MM.1S (cell line): ENCODE results near the gene LYRM4.

Experiments used
- DNase-seq: peaks from one replicate; pipeline ENCODE4 v3.0.0-alpha.2; 2015
- H2AFZ ChIP-seq: fragments of 300-600 bp; sonication (generic); 2 replicates; pipeline ENCODE4 v1.6.0; 2016; ENCODE audit warnings: antibody characterized with exemption, low read length
- H3F3A ChIP-seq: fragments of 300-600 bp; sonication (generic); 2 replicates; pipeline ENCODE4 v1.6.1; 2016; ENCODE audit warnings: mild to moderate bottlenecking, antibody characterized with exemption, low read length, moderate library complexity, mixed read lengths; ENCODE audit not compliant: insufficient read depth
- H3K27ac ChIP-seq: fragments of 300-600 bp; sonication (generic); 2 replicates; pipeline ENCODE4 v1.5.1; 2016; ENCODE audit warnings: mild to moderate bottlenecking, low read length
- H3K27me3 ChIP-seq: fragments of 300-600 bp; sonication (generic); replicated peaks from 2 replicates; pipeline ENCODE4 v1.6.0; 2016; ENCODE audit warnings: low read length; ENCODE audit not compliant: insufficient read depth
- H3K36me3 ChIP-seq: fragments of 300-600 bp; sonication (generic); replicated peaks from 2 replicates; pipeline ENCODE4 v1.6.1; 2016; ENCODE audit warnings: mild to moderate bottlenecking, low read length, mixed read lengths; ENCODE audit not compliant: insufficient read depth
- H3K4me1 ChIP-seq: fragments of 300-600 bp; sonication (generic); 2 replicates; pipeline ENCODE4 v1.6.1; 2016; ENCODE audit warnings: low read length, mixed read lengths
- H3K4me2 ChIP-seq: fragments of 300-600 bp; sonication (generic); 2 replicates; pipeline ENCODE4 v1.6.0; 2016; ENCODE audit warnings: low read depth, low read length
- H3K4me3 ChIP-seq: fragments of 300-600 bp; sonication (generic); 2 replicates; pipeline ENCODE4 v1.5.1; 2016; ENCODE audit warnings: low read length, mixed read lengths
- H3K79me2 ChIP-seq: fragments of 300-600 bp; sonication (generic); 2 replicates; pipeline ENCODE4 v1.6.1; 2016; ENCODE audit warnings: mixed run types, low read length, mixed read lengths
- H3K9ac ChIP-seq: fragments of 300-600 bp; sonication (generic); 2 replicates; pipeline ENCODE4 v1.6.1; 2016; ENCODE audit warnings: low read length, mixed read lengths
- H3K9me2 ChIP-seq: fragments of 300-600 bp; sonication (generic); replicated peaks from 2 replicates; pipeline ENCODE4 v1.6.1; 2016; ENCODE audit warnings: mild to moderate bottlenecking, low read length, mixed read lengths; ENCODE audit not compliant: insufficient read depth
- H3K9me3 ChIP-seq: fragments of 300-600 bp; sonication (generic); replicated peaks from 2 replicates; pipeline ENCODE4 v1.6.1; 2016; ENCODE audit warnings: mild to moderate bottlenecking, low read length, mixed read lengths; ENCODE audit not compliant: insufficient read depth
- H4K20me1 ChIP-seq: fragments of 300-600 bp; sonication (generic); 2 replicates; pipeline ENCODE4 v1.6.1; 2016; ENCODE audit warnings: mild to moderate bottlenecking, low read length, moderate library complexity, mixed read lengths; ENCODE audit not compliant: insufficient read depth
- EZH2 ChIP-seq: fragments of 300-600 bp; sonication (generic); optimal IDR thresholded peaks from 2 replicates; pipeline ENCODE3; 2017; ENCODE audit warnings: low read depth, mild to moderate bottlenecking, antibody characterized with exemption, low read length, mixed read lengths
- EZH2phosphoT487 ChIP-seq: fragments of 300-600 bp; sonication (generic); IDR thresholded peaks from 2 replicates; pipeline ENCODE4 v1.6.1; 2018; ENCODE audit warnings: antibody characterized with exemption, low read length
- TF ChIP-seq, protein P1 (sequence below): fragments of 300-600 bp; sonication (generic); IDR thresholded peaks from 2 replicates; pipeline ENCODE4 v1.5.1; 2016; ENCODE audit warnings: antibody characterized with exemption, low read length, mixed read lengths

The LYRM4 gene

DNA sequence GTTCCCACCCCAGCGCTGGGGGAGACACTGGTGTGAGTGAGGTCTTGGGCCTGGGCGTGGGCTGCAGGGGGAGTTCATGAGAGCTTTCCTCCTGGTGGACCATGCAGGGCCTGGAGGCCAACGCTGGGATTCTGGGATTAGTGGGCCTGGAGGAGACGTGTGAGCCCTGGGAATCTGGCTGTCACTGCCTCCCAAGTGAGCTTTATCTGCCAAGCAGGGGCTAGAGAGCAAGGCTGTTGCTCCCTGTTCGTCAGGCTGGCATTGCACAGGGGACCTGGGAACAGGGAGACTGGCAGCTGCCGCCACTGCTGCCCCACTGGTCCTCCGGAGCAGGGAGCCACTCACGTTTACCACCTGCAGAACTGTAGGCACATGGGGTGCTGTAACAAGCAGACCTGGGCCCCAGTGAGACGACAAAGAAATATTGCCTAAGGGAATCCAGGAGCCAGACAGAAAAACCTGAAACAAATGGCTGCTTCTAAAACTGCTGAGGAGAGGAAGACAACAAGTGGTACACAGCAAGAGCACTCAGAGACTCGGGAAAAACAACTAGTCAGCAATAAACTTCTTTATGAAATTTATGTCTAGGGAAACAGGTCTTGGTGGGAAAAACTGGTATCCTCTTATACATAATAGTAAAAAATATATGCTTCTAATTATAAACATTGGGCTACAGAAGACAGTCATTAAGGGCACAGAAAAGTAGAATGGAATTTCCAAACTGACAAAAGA, 130.4 kb downstream of the LYRM4 start:
- Histone ChIP-seq H3K9me3 (no peaks in the 10 kb centered on the region), H3K36me3 (no peaks in the 10 kb centered on the region), H3K4me3 (no peak overlapping the region), H3F3A (no peaks in the 10 kb centered on the region), H3K4me2 (no peak overlapping the region), H3K27me3 (no peaks in the 10 kb centered on the region), H3K79me2 (no peaks in the 10 kb centered on the region), H3K9ac (no peak overlapping the region), H4K20me1 (no peaks in the 10 kb centered on the region), H3K4me1 (no peaks in the 10 kb centered on the region), H2AFZ (no peak overlapping the region), H3K27ac (no peak overlapping the region), H3K9me2 (no peaks in the 10 kb centered on the region)
- DNase-seq: no peak
- TF ChIP-seq EZH2phosphoT487 (no peak), EZH2 (no peak)
- TF ChIP-seq, protein P1, sequence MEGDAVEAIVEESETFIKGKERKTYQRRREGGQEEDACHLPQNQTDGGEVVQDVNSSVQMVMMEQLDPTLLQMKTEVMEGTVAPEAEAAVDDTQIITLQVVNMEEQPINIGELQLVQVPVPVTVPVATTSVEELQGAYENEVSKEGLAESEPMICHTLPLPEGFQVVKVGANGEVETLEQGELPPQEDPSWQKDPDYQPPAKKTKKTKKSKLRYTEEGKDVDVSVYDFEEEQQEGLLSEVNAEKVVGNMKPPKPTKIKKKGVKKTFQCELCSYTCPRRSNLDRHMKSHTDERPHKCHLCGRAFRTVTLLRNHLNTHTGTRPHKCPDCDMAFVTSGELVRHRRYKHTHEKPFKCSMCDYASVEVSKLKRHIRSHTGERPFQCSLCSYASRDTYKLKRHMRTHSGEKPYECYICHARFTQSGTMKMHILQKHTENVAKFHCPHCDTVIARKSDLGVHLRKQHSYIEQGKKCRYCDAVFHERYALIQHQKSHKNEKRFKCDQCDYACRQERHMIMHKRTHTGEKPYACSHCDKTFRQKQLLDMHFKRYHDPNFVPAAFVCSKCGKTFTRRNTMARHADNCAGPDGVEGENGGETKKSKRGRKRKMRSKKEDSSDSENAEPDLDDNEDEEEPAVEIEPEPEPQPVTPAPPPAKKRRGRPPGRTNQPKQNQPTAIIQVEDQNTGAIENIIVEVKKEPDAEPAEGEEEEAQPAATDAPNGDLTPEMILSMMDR: no peak

DNA sequence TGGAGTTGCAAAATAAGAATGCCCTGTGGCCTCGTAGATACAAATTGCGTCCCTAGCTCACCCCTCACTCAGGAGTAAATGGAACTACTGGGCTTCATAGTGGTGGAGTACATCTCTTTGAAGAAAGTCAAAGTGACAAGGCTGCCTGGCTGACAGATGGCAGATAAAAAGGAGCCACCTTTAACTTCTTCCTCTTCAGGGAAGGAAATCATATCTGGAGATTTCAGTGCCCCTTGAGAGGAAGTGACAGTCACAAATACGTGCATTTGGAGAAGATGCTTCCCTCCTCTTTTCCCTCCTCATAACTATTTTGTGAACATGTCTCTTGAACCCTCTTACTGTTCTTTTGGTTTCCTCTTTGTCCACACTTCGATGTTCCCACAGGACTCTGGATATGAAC, 132.4 kb downstream of the LYRM4 start:
- H3F3A ChIP-seq: no peaks in the 10 kb centered on the region
- H3K36me3 ChIP-seq: no peaks in the 10 kb centered on the region
- H3K27me3 ChIP-seq: no peaks in the 10 kb centered on the region
- H4K20me1 ChIP-seq: no peaks in the 10 kb centered on the region
- no peak for DNase-seq
- H3K9ac ChIP-seq: no peak overlapping the region
- H3K4me3 ChIP-seq: no peak overlapping the region
- H3K9me3 ChIP-seq: no peaks in the 10 kb centered on the region
- no peaks in the 10 kb centered on the region for H3K9me2 ChIP-seq
- no peak overlapping the region for H2AFZ ChIP-seq
- no peak overlapping the region for H3K4me2 ChIP-seq
- TF ChIP-seq EZH2 (no peak), EZH2phosphoT487 (no peak)
- TF ChIP-seq, protein P1: no peak
- no peaks in the 10 kb centered on the region for H3K4me1 ChIP-seq
- H3K79me2 ChIP-seq: no peaks in the 10 kb centered on the region
- no peak overlapping the region for H3K27ac ChIP-seq

DNA sequence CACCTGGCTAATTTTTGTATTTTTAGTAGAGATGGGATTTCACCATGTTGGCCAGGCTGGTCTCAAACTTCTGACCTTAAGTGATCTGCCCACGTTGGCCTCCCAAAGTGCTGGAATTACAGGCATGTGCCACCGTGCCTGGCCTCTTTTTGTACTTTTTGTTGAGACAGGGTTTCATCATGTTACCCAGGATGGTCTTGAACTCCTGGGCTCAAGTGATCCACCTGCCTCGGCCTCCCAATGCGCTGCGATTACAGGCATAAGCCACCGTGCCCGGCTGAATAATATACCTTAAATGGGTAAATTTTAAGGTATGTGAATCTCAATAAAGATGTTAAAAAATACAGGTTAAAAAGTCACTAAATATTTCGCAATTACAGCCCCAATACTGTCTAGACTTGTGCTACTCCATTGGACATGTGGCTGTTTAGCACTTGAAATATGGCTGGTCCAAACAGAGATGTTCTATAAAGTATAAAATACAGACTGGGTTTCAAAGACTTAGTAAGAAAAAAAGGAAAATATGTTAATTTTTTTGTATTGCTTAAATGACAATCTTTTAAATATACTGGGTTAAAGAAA, 133.6 kb downstream of the LYRM4 start:
- H3K4me3 ChIP-seq: no peak overlapping the region
- no peak for DNase-seq
- H3K9ac ChIP-seq: no peak overlapping the region
- no peak overlapping the region for H2AFZ ChIP-seq
- no peaks in the 10 kb centered on the region for H3K4me1 ChIP-seq
- H3K36me3 ChIP-seq: no peaks in the 10 kb centered on the region
- H3K9me3 ChIP-seq: no peaks in the 10 kb centered on the region
- no peak overlapping the region for H3K4me2 ChIP-seq
- H3K27ac ChIP-seq: no peak overlapping the region
- no peaks in the 10 kb centered on the region for H3F3A ChIP-seq
- no peaks in the 10 kb centered on the region for H3K27me3 ChIP-seq
- TF ChIP-seq EZH2phosphoT487 (no peak), EZH2 (no peak)
- TF ChIP-seq, protein P1: no peak
- no peaks in the 10 kb centered on the region for H3K79me2 ChIP-seq
- no peaks in the 10 kb centered on the region for H3K9me2 ChIP-seq
- H4K20me1 ChIP-seq: no peaks in the 10 kb centered on the region
